Measurements from ENCODE around the gene ARHGEF26. TPM values are rescaled to one million over a fixed set of nuclear protein-coding genes. Genes with fewer than 3 reads are reported as not detected.

ARHGEF26 gene
- total RNA-seq, 1 donor from 2014 or later: 18.4 TPM

DNA sequence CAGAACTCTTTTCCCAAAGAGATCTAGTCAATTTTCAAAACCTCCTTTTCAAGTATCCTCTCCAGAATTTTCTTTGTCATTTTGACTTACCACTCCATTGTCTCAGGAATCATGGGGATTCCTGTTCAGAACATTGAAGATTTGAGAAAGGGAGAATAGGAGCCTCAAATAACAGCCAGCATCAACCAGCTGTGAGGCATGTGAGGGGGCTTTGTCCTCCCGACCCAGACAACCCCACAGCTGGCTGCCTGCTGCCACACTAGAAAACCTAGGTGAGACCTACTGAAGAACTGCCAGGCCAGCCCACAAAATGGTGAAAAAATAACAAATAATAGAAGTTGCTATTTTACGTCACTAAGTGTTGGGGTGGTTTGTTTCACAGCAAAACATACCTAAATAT, 5.9 kb upstream of the ARHGEF26 start:
- no peak for DNase-seq (ENCODE audit: low spot score)

DNA sequence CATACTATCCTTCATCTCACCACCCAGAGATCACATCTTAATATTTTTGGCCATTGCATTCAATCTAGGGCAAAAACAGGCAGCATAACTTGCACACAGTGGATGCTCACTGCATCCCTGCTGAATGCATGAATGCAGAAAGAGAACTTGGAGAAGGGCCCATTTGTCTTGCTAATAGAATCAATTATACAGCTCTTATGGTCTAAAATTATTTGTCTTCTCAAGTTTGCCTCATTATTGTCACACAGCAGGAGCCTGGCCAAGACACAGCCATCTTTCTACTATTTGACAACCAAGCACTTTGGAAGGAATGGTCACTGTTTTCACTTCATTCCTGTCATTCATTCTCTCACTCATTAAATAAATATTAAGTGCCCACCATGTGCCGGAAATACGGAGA, 1.2 kb upstream of the ARHGEF26 start:
- DNase-seq (ENCODE audit: low spot score): no peak

DNA sequence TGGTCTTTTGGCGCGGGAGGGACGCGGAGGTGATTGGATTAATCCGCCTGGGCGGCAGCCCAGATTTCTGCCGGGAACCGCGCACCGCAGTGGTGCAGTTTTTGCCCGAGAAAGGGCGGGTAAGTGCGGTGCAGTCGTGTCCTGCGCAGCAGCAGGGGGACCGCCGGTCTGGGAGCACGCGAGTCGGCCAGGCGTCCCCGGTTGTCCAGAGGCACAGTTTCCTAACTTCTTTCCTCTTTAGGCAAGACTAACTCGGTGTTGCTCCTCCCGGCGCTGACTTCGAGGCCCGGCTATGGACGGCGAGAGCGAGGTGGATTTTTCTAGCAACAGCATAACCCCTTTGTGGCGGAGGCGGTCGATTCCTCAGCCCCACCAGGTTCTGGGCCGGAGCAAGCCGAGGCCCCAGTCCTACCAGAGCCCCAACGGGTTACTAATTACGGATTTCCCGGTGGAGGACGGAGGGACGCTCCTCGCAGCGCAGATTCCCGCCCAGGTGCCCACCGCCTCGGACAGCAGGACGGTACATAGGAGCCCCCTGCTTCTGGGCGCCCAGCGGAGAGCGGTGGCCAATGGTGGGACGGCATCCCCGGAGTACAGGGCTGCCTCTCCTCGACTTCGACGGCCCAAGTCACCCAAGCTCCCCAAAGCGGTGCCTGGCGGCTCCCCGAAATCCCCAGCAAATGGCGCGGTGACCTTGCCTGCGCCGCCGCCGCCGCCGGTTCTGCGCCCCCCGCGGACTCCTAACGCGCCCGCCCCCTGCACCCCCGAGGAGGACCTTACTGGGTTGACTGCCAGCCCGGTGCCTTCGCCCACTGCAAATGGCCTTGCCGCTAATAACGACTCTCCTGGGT, 736 bp downstream of the ARHGEF26 start:
- DNase-seq (ENCODE audit: low spot score): no peak

DNA sequence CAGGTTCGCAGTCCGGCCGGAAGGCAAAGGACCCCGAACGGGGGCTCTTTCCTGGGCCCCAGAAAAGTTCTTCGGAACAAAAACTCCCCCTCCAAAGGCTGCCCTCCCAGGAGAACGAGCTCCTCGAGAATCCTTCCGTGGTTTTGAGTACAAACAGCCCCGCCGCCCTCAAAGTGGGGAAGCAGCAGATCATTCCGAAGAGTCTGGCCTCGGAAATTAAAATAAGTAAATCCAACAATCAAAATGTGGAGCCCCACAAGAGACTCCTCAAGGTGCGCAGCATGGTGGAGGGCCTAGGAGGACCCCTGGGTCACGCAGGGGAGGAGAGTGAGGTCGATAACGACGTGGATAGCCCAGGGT, 1.3 kb downstream of the ARHGEF26 start:
- no peak for DNase-seq (ENCODE audit: low spot score)

DNA sequence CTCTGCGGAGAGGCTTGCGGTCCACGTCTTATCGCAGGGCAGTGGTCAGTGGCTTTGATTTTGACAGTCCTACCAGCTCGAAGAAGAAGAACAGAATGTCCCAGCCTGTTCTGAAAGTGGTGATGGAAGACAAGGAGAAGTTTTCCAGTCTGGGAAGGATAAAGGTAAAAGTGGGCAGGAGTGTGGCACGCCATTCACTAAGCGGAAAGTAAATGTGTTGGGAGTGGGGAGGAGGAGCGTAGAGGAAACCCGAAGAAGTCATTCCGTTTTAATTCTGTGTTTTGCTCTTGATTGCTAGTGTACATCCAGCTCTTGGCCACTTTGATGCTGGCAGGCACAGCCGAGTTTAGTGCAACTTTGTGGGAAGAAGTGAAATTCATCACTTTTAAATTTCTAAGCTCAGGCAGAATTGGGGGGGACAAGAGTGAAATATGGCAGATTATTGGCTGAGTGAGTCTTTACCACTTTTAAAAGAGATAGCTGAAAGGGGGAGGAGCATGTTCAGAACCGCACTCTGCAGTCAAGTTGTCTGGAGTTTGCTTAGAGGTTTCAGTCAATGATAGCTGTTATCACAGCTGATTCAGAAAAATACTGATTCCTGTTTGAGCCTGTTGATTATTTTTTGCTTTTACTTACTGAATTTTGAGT, 1.8 kb downstream of the ARHGEF26 start:
- no peak for DNase-seq (ENCODE audit: low spot score)

DNA sequence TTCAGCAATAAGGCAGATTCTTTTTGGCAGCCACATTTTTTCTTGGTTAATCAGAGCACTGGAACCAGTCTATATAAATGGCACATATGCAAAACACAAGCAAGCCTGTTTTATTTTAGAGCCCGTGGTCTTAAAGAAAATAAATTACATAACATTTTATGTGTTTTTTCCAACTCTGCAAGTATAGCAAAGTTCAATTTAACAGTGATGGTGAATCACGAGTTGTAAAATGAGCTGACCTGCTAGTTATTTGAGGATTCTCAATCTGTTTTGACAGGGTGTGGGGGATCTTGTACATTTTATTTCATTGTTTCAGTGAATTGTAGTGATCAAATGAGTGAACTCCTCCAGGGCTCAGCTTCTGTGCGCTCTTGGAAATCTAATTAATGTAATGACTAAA, 2.7 kb downstream of the ARHGEF26 start:
- DNase-seq (ENCODE audit: low spot score): no peak

DNA sequence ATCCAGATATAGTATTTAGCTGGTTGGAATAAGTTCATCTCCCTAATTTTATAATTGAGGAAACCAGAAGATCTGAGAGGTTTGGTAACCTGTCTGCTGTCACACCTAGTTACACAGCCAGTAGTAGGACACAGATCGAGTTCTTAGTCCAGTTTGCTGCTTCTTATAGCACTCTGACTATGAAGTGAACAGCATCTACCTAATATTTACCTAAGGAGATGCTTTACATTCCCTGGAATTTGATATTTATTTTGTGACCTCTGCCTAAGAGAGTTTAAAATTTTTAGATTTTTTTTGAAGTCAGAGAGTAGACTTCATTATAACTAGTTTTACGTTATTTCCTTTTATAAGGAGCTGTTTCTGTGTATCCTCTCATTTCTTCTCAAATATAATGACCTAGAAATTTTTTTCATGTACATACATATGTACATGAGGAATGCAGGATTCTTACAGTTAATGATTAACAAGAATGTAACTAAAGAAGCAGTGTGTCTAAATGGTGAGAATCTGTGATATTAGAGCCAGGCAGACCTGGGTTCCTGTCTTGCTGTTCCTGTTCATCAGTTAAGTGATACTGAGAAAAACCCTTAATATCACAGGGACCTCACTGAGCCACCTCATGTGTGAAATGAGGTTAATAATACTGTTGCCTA, 4.3 kb downstream of the ARHGEF26 start:
- DNase-seq (ENCODE audit: low spot score): no peak

DNA sequence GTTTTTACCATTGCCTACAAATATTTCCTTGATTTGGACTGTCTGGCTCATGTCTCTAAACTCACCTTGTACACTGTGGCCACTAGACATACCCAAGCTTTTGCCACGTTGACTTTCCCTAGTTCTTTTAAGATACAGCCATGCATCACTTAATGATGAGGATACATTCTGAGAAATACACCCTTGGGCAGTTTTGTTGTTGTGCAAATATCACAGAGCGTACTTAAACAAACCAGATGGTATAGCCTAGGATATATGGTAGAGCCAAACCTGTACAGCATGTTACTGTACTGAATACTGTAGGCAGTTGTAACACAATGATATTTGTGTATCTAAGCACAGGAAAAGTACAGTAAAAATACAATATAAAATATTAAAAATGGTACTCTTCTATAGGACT, 5.5 kb downstream of the ARHGEF26 start:
- DNase-seq (ENCODE audit: low spot score): no peak

DNA sequence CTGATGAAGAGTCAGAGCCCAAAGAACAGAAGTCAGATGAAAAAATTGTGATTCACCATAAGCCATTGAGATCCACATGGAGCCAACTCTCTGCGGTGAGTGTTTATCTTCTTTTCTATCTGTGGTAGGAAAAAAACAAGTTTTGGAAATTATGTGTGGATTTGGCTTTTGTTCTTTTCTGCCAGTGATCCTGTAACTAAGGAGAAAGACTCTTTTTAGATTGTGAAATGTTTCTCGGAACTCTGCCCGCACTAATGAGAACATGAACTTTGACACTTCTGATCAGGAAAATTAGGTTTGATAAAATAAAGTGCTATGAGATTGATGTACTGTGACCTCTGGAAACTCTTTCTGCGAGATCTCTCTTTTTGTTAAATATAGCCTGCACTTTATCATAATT, 8.4 kb downstream of the ARHGEF26 start:
- no peak for DNase-seq (ENCODE audit: low spot score)

DNA sequence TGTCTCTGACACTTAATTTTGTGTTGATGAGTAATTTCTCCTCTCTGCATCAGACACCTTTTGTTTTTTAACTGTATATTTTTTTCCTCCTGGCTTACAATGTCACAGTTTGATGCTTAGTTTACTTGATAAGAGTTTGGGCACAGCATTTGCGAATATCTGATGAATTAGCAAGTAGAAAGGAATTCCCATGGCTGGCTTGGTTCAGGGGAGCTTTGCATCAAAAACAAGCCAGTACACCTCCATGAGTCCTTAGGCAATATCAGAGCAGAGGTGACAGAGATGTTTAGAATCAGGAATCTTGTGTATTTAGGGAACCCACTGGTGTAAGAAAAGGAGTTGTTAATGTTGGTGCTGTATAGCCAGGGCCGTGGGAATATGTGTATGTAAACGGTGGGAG, 9.3 kb downstream of the ARHGEF26 start:
- DNase-seq (ENCODE audit: low spot score): no peak

DNA sequence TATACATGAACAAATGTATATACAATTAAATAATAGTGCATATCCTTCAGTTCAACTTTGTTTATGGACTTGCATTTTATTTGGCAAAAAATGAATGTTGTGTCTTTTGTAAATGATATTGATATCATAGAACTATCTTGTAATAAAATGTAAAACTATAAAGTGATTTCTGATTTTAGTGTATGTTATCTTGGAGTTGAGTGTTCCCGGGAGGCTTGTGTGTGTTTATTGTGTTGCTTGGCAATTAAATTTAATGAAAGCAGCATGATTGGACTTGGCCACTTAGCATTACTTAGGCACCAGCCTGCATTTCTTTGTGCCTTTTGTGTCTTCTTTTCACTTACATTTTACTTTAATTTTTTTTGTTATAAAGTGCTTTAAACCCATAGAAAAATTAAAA, 10.6 kb downstream of the ARHGEF26 start:
- no peak for DNase-seq (ENCODE audit: low spot score)

DNA sequence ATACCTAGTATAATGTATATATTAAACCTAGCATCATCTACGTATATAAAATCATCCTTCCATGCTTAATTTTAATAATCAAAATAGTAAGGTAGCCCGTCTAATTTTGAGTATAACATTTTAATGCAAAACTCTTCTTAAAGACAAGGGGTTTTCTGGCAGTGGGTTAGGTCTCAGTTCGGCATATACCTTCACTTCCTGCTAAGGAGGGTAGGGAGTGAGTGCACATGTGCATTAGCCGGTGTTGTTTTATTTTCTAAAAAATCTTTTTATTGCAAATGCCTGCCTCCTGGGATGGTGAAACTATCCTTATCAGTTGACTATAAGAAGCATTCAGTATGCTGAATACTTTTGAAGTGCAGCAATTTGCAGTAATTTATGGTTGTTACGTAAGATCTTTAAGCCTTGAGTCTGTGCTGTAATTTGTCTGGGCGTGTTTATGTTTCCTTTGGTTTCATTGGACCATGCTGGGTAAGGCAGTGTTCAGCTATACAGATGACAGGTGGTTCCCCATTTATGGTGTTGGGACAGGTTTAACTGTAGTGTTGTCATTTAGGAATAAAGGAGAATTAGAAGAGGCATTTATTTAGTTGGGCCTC, 11.7 kb downstream of the ARHGEF26 start:
- DNase-seq (ENCODE audit: low spot score): no peak

DNA sequence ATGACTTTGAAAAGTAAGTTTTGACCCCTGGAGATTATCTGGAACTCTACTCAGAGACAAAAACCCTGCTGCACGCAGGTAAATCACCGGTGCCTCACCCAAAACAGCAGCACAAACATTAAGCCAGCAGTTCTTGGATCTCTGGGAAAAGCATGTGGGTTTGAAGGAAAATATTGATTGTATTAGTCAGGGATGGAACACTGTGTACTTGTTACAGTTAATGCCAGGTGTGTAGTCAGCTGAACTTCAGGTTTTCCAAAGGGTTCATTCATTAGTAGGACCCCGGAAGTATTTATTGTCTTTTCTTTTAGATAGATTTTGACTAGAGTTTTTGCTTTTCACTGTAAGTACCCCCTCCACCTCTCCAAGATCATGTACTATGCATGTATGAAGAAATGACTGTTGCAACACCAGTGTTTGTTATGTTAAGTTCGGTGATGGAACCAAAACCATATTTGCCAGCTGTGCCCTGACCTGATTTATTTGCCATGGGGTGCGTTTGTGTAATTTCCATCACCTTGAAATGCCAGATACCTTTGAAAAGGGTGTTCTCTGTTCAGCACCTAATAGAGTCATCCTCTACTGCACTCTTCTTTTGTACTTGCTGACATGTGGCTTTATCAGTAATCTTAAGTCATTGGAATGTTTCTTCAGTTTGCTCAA, 14.5 kb downstream of the ARHGEF26 start:
- no peak for DNase-seq (ENCODE audit: low spot score)

DNA sequence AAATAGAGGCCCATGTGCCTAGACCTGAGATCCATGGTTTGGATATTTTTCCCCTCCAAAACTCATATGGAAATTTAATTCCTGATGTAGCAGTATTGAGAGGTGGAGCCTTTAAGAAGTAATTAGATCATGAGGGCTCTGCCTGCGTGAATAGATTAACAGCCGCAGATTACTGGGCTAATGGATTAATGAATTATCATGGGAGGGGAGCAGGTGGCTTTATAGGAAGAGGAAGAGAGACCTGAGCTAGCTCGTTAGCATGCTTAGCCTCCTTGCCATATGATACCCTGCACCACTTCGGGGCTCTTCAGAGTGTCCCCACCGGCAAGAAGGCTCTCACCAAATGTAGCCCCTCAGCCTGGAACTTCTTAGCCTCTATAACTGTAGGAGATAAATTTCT, 15.8 kb downstream of the ARHGEF26 start:
- DNase-seq (ENCODE audit: low spot score): no peak

DNA sequence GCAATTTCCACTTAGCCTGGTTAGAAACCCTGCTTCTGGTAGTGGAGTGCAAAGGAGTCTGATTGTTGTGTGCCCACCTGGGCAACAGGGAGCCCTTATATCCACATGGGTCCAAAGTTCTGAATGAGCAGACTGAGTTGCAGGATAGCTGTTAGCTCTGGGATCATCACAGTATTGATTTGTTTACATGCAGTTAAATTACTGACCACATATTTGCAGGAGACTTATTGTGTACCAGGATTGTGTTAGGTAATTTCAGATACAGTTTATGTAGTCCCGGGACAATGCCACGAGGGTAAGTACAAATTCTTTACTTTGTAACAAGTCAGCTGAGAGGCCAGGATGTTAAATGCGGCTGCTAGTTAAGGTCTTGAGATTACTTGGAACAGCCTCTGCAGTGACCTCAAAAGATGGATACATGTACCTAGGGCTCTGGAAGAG, 18.8 kb downstream of the ARHGEF26 start:
- no peak for DNase-seq (ENCODE audit: low spot score)

DNA sequence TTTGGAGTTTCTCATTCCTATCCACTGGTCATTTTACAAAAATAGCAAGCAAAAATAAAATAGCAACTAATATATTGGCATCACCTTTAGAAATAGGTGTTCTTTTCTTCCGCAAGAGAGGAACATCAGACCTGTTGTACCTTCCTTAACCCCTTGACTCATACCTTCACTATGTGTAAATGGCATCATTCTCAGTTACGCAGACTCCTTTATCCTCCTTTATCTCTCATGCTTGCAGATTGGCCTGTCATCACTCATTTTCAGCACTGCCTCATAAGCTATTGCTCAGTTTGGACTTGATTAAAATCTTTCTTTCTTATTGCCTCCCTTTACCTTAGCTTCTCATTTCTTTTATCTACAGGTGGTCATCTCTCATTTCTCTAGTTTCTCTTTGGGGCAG, 21.4 kb downstream of the ARHGEF26 start:
- DNase-seq (ENCODE audit: low spot score): no peak

DNA sequence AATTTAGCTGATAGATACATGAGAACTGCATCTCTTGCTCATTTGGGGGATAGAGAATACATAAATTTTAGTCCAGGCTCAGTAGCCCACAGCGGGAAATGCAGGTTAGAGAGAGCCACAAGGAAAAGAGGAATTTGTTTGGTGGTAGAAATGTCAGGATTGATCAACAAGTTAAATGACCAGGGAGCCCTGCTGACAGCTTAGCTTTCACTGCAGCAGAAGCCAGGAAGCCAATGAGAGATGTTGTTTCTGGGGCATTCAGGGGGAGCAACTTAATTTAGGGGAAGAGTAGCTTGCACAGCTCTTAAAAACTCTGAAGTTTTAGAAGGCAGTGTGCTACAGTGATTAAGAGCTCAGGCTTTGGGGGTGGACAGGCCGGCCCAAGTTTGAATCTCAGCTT, 22.7 kb downstream of the ARHGEF26 start:
- DNase-seq (ENCODE audit: low spot score): no peak

DNA sequence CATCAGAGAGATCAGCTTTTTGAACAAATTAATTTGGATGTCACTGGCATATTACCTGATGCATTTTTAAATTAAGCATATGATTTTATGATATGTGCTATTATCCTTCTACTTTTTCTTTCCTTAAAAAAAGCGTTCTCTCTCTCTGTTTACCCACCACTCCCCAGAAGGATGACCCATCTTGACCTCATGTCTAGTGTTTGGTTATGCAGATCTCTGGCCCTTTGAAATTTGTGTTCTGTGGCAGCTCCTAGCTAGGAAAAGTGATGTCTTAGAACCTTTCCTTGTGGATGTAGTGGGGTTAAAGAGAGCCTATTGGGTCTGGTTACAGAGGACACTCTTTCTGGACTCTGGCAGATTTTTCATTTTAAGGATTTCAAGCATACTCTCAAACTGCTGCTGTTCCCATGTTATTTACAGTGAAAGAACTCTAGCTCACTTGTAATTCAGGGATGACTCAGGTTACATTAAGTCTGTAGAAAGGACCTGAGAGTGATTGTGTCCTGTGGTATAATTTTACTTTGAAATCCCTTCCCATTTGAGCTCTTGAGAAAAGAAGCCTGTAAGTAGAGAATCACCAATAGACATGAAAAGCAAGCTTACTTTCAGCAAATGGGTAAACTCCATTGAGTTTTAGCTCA, 23.8 kb downstream of the ARHGEF26 start:
- no peak for DNase-seq (ENCODE audit: low spot score)

DNA sequence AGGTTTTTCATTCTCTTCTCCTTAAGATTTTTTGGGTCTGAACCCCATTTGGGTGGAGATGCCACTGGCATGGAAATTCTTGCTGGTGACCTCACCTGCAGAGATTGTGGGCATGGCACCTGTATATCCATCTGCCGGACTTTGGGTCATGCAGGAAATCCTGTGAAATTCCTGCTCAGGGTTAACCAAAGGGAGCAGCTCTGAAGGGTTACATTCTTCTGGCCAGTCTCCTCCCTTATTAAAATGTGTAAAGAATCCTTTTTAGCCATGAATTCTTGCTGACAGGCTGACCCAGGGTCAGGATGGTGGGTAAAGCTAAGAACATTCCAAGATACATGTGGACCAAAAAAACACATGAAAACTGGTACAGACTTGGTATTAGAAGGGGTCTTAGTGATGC, 27.4 kb downstream of the ARHGEF26 start:
- DNase-seq (ENCODE audit: low spot score): no peak

DNA sequence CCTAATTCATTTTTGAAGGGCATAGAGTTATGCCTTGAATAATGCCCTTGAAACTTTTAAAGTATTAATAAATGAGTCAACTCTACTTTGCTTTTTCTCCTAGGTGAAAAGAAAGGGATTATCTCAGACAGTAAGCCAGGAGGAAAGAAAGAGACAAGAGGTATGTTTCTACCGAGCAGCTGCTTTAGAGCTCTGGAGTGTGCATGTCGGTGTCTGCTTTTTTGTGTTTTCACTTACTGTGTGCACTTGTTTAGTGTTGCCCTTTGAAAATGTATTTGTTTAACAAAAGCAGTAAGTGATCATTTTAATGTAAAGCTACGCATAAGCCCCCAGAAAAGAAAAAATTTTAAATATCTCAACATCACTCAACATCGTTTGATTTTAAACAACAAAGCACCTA, 28.1 kb downstream of the ARHGEF26 start:
- DNase-seq (ENCODE audit: low spot score): no peak

DNA sequence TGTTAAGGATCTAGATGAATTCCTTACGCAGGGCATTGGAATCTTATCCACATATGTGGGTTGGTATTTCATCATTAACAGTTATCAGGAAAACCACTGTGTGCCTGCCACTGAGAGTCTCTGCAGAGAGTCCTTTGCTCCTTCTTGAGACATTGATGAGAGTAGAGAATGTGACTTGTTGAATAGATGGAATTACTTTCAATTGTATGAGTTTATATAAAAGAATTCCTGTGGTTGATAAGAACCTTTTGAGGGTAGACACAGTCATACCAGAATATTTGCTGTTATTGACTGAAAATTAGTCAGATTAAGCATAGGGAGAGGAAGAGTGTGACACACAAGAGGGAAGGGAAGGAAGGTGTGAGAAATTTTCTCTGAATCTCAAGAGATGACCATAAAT, 30.8 kb downstream of the ARHGEF26 start:
- DNase-seq (ENCODE audit: low spot score): no peak
